HEK293 (cell line): Measurements from ENCODE around the gene MRPS2.

Experiments
- GLIS1 ChIP-seq: fragments of 450-650 bp; formaldehyde crosslinking; IDR thresholded peaks from 2 replicates; pipeline ENCODE4 v1.5.1; 2016; ENCODE audit warnings: missing biosample characterization, missing genetic modification characterization
- IKZF3 ChIP-seq: fragments of 450-650 bp; IDR thresholded peaks from 2 replicates; pipeline ENCODE4 v1.5.0; 2018; ENCODE audit warnings: missing biosample characterization, mild to moderate bottlenecking, missing genetic modification characterization, moderate library complexity
- INSM2 ChIP-seq: fragments of 450-650 bp; formaldehyde crosslinking; IDR thresholded peaks from 2 replicates; pipeline ENCODE4 v1.5.1; 2016; ENCODE audit warnings: missing biosample characterization, missing genetic modification characterization
- KLF16 ChIP-seq: fragments of 450-650 bp; formaldehyde crosslinking; IDR thresholded peaks from 2 replicates; pipeline ENCODE4 v1.5.1; 2017; ENCODE audit warnings: missing biosample characterization, missing genetic modification characterization
- KLF9 ChIP-seq: fragments of 450-650 bp; formaldehyde crosslinking; IDR thresholded peaks from 2 replicates; pipeline ENCODE4 v1.5.1; 2016; ENCODE audit warnings: missing biosample characterization, missing genetic modification characterization, low read depth
- MZF1 ChIP-seq: fragments of 450-650 bp; formaldehyde crosslinking; IDR thresholded peaks from 2 replicates; pipeline ENCODE4 v1.5.1; 2017; ENCODE audit warnings: missing biosample characterization, missing genetic modification characterization, borderline replicate concordance
- SETDB1 ChIP-seq: IDR thresholded peaks from one replicate; pipeline ENCODE4 v1.6.1; 2017; ENCODE audit warnings: mild to moderate bottlenecking, low read length, moderate library complexity, mixed read lengths; ENCODE audit not compliant: insufficient read length
- SP3 ChIP-seq: fragments of 450-650 bp; formaldehyde crosslinking; IDR thresholded peaks from 2 replicates; pipeline ENCODE4 v1.5.1; 2016; ENCODE audit warnings: missing biosample characterization, missing genetic modification characterization
- ZEB2 ChIP-seq: fragments of 450-650 bp; formaldehyde crosslinking; IDR thresholded peaks from 2 replicates; pipeline ENCODE4 v1.5.1; 2016; ENCODE audit warnings: missing biosample characterization, missing genetic modification characterization
- ZFP3 ChIP-seq: fragments of 450-650 bp; formaldehyde crosslinking; IDR thresholded peaks from 2 replicates; pipeline ENCODE4 v1.5.1; 2016; ENCODE audit warnings: low read depth, missing biosample characterization, missing genetic modification characterization
- ZNF248 ChIP-seq: fragments of 450-650 bp; formaldehyde crosslinking; IDR thresholded peaks from 2 replicates; pipeline ENCODE4 v1.5.1; 2017; ENCODE audit warnings: missing biosample characterization, missing genetic modification characterization
- ZNF354C ChIP-seq: fragments of 450-650 bp; formaldehyde crosslinking; IDR thresholded peaks from 2 replicates; pipeline ENCODE4 v1.5.1; 2016; ENCODE audit warnings: missing biosample characterization, missing genetic modification characterization, low read depth, borderline replicate concordance
- ZNF394 ChIP-seq: fragments of 450-650 bp; formaldehyde crosslinking; IDR thresholded peaks from 2 replicates; pipeline ENCODE4 v1.5.1; 2016; ENCODE audit warnings: missing biosample characterization, missing genetic modification characterization, mild to moderate bottlenecking, moderate library complexity, borderline replicate concordance
- ZNF488 ChIP-seq: fragments of 450-650 bp; formaldehyde crosslinking; IDR thresholded peaks from 2 replicates; pipeline ENCODE4 v1.5.1; 2016; ENCODE audit warnings: missing biosample characterization, missing genetic modification characterization
- ZNF514 ChIP-seq: fragments of 450-650 bp; formaldehyde crosslinking; IDR thresholded peaks from 2 replicates; pipeline ENCODE4 v1.5.1; 2016; ENCODE audit warnings: missing biosample characterization, missing genetic modification characterization
- ZNF571 ChIP-seq: fragments of 450-650 bp; formaldehyde crosslinking; IDR thresholded peaks from 2 replicates; pipeline ENCODE4 v1.5.0; 2017; ENCODE audit warnings: missing biosample characterization, missing genetic modification characterization
- ZNF621 ChIP-seq: fragments of 450-650 bp; formaldehyde crosslinking; IDR thresholded peaks from 2 replicates; pipeline ENCODE4 v1.5.1; 2017; ENCODE audit warnings: missing biosample characterization, missing genetic modification characterization
- ZNF629 ChIP-seq: fragments of 450-650 bp; formaldehyde crosslinking; IDR thresholded peaks from 2 replicates; pipeline ENCODE4 v1.5.1; 2017; ENCODE audit warnings: missing biosample characterization, missing genetic modification characterization
- ZNF768 ChIP-seq: fragments of 450-650 bp; formaldehyde crosslinking; IDR thresholded peaks from 2 replicates; pipeline ENCODE4 v1.5.1; 2018; ENCODE audit warnings: missing biosample characterization, mild to moderate bottlenecking, missing genetic modification characterization
- ZNF843 ChIP-seq: fragments of 450-650 bp; formaldehyde crosslinking; IDR thresholded peaks from 2 replicates; pipeline ENCODE4 v1.5.1; 2016; ENCODE audit warnings: missing biosample characterization, missing genetic modification characterization
- ZSCAN30 ChIP-seq: fragments of 450-650 bp; IDR thresholded peaks from 2 replicates; pipeline ENCODE4 v1.5.1; 2018; ENCODE audit warnings: missing biosample characterization, mild to moderate bottlenecking, missing genetic modification characterization, moderate library complexity
- ZXDB ChIP-seq: fragments of 450-650 bp; formaldehyde crosslinking; IDR thresholded peaks from 2 replicates; pipeline ENCODE4 v1.5.1; 2016; ENCODE audit warnings: missing biosample characterization, missing genetic modification characterization
- TF ChIP-seq, protein P1 (sequence below): fragments of 450-650 bp; formaldehyde crosslinking; conservative IDR thresholded peaks from 2 replicates; pipeline ENCODE4 v1.5.1; 2016; ENCODE audit warnings: low read depth, missing biosample characterization, missing genetic modification characterization
- TF ChIP-seq, protein P2 (sequence below): fragments of 450-650 bp; formaldehyde crosslinking; IDR thresholded peaks from 2 replicates; pipeline ENCODE4 v1.5.1; 2016; ENCODE audit warnings: missing biosample characterization, missing genetic modification characterization
- TF ChIP-seq, protein P3 (sequence below): fragments of 450-650 bp; formaldehyde crosslinking; IDR thresholded peaks from 2 replicates; pipeline ENCODE4 v1.5.1; 2016; ENCODE audit warnings: missing biosample characterization, missing genetic modification characterization
- TF ChIP-seq, protein P4 (sequence below): fragments of 450-650 bp; formaldehyde crosslinking; IDR thresholded peaks from 2 replicates; pipeline ENCODE4 v1.5.1; 2016; ENCODE audit warnings: missing biosample characterization, missing genetic modification characterization

The MRPS2 gene

GRCh38 chr9:135499326-135500070 is 984 bp upstream of the MRPS2 start (continued):
- TF ChIP-seq KLF9 (tag by site-specific recombination) = peak; percentile 39; the same call in 1 of the 2 replicates
- TF ChIP-seq GLIS1 = peak; percentile 96
- TF ChIP-seq ZSCAN30 = peak; percentile 35; the same call in 1 of the 2 replicates
- TF ChIP-seq ZNF843 (tag by site-specific recombination) = peak; percentile 27; the same call in 1 of the 2 replicates
- peak; percentile 44; the same call in 1 of the 2 replicates for TF ChIP-seq INSM2
- TF ChIP-seq SETDB1 = no peak
- peak; percentile 87 for TF ChIP-seq ZNF394 (tag by site-specific recombination)
- TF ChIP-seq ZNF621 (tag by site-specific recombination) = no peak
- TF ChIP-seq ZNF514 (tag by site-specific recombination) = no peak
- no peak for TF ChIP-seq ZNF571
- TF ChIP-seq, protein P1, sequence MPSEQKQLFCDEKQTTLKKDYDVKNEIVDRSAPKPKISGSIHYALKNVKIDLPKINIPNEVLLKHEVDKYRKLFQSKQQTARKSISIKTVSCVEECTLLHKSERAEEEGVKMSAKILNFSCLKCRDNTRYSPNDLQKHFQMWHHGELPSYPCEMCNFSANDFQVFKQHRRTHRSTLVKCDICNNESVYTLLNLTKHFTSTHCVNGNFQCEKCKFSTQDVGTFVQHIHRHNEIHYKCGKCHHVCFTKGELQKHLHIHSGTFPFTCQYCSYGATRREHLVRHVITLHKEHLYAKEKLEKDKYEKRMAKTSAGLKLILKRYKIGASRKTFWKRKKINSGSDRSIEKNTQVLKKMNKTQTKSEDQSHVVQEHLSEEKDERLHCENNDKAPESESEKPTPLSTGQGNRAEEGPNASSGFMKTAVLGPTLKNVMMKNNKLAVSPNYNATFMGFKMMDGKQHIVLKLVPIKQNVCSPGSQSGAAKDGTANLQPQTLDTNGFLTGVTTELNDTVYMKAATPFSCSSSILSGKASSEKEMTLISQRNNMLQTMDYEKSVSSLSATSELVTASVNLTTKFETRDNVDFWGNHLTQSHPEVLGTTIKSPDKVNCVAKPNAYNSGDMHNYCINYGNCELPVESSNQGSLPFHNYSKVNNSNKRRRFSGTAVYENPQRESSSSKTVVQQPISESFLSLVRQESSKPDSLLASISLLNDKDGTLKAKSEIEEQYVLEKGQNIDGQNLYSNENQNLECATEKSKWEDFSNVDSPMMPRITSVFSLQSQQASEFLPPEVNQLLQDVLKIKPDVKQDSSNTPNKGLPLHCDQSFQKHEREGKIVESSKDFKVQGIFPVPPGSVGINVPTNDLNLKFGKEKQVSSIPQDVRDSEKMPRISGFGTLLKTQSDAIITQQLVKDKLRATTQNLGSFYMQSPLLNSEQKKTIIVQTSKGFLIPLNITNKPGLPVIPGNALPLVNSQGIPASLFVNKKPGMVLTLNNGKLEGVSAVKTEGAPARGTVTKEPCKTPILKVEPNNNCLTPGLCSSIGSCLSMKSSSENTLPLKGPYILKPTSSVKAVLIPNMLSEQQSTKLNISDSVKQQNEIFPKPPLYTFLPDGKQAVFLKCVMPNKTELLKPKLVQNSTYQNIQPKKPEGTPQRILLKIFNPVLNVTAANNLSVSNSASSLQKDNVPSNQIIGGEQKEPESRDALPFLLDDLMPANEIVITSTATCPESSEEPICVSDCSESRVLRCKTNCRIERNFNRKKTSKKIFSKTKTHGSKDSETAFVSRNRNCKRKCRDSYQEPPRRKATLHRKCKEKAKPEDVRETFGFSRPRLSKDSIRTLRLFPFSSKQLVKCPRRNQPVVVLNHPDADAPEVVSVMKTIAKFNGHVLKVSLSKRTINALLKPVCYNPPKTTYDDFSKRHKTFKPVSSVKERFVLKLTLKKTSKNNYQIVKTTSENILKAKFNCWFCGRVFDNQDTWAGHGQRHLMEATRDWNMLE (tag by site-specific recombination) = no peak
- no peak for TF ChIP-seq ZNF354C (tag by site-specific recombination)
- no peak for TF ChIP-seq ZNF248 (tag by site-specific recombination)
- TF ChIP-seq ZNF768 = no peak
- TF ChIP-seq, protein P2, sequence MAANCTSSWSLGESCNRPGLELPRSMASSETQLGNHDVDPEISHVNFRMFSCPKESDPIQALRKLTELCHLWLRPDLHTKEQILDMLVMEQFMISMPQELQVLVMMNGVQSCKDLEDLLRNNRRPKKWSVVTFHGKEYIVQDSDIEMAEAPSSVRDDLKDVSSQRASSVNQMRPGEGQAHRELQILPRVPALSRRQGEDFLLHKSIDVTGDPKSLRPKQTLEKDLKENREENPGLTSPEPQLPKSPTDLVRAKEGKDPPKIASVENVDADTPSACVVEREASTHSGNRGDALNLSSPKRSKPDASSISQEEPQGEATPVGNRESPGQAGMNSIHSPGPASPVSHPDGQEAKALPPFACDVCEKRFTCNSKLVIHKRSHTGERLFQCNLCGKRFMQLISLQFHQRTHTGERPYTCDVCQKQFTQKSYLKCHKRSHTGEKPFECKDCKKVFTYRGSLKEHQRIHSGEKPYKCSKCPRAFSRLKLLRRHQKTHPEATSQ = no peak
- 0 out of 2 replicates have a peak, but pooled peaks have one; percentile 12 for TF ChIP-seq IKZF3
- TF ChIP-seq, protein P3, sequence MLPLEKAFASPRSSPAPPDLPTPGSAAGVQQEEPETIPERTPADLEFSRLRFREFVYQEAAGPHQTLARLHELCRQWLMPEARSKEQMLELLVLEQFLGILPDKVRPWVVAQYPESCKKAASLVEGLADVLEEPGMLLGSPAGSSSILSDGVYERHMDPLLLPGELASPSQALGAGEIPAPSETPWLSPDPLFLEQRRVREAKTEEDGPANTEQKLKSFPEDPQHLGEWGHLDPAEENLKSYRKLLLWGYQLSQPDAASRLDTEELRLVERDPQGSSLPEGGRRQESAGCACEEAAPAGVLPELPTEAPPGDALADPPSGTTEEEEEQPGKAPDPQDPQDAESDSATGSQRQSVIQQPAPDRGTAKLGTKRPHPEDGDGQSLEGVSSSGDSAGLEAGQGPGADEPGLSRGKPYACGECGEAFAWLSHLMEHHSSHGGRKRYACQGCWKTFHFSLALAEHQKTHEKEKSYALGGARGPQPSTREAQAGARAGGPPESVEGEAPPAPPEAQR = no peak
- no peak for TF ChIP-seq ZNF629 (tag by site-specific recombination)
- TF ChIP-seq ZNF488 = no peak
- TF ChIP-seq, protein P4, sequence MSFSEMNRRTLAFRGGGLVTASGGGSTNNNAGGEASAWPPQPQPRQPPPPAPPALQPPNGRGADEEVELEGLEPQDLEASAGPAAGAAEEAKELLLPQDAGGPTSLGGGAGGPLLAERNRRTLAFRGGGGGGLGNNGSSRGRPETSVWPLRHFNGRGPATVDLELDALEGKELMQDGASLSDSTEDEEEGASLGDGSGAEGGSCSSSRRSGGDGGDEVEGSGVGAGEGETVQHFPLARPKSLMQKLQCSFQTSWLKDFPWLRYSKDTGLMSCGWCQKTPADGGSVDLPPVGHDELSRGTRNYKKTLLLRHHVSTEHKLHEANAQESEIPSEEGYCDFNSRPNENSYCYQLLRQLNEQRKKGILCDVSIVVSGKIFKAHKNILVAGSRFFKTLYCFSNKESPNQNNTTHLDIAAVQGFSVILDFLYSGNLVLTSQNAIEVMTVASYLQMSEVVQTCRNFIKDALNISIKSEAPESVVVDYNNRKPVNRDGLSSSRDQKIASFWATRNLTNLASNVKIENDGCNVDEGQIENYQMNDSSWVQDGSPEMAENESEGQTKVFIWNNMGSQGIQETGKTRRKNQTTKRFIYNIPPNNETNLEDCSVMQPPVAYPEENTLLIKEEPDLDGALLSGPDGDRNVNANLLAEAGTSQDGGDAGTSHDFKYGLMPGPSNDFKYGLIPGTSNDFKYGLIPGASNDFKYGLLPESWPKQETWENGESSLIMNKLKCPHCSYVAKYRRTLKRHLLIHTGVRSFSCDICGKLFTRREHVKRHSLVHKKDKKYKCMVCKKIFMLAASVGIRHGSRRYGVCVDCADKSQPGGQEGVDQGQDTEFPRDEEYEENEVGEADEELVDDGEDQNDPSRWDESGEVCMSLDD (tag by site-specific recombination) = peak; percentile 48; the same call in 1 of the 2 replicates
- TF ChIP-seq ZEB2 = 0 out of 2 replicates have a peak, but pooled peaks have one; percentile 11
- TF ChIP-seq ZFP3 (tag by site-specific recombination) = no peak
- peak; percentile 63; the same call in 1 of the 2 replicates for TF ChIP-seq KLF16 (tag by site-specific recombination)
- TF ChIP-seq SP3 (tag by site-specific recombination) = no peak; the same call in 1 of the 2 replicates
- TF ChIP-seq MZF1 = no peak
- TF ChIP-seq ZXDB (tag by site-specific recombination) = peak; percentile 50
